IPS DF 6.9 (cell line): ENCODE measurements around the gene ADRA2C.
A peak's percentile ranks its signal among the peaks of the same experiment; 100 is the strongest.

ENCODE experiments used
- DNase-seq: peaks from one replicate; pipeline ENCODE4 v3.0.0-alpha.2; 2013; ENCODE audit warnings: low read depth, low spot score
- H3K27ac ChIP-seq: one replicate; pipeline ENCODE4 v1.5.1; 2013; ENCODE audit warnings: low read length, control low read depth
- H3K27me3 ChIP-seq: 2 replicates; pipeline ENCODE4 v1.6.1; 2013; ENCODE audit warnings: mild to moderate bottlenecking, low read length; ENCODE audit not compliant: control insufficient read depth, insufficient read depth
- H3K36me3 ChIP-seq: 2 replicates; pipeline ENCODE4 v1.6.1; 2013; ENCODE audit warnings: low read length; ENCODE audit not compliant: control insufficient read depth, insufficient read depth
- H3K4me1 ChIP-seq: 2 replicates; pipeline ENCODE4 v1.6.1; 2013; ENCODE audit warnings: low read length; ENCODE audit not compliant: control insufficient read depth, insufficient read depth
- H3K4me3 ChIP-seq: 2 replicates; pipeline ENCODE4 v1.5.1; 2013; ENCODE audit warnings: mild to moderate bottlenecking, low read length
- H3K9me3 ChIP-seq: 2 replicates; pipeline ENCODE4 v1.6.1; 2013; ENCODE audit warnings: low read length, inconsistent platforms; ENCODE audit not compliant: control insufficient read depth, insufficient read depth
- WGBS: extraction: QIAGEN DNeasy Blood & Tissue Kit; methylation state at CpG from one replicate; pipeline ENCODE4 v1.1.7; 2013; ENCODE audit warnings: mixed read lengths, missing lambda C conversion rate; ENCODE audit not compliant: insufficient read length, insufficient coverage; 5-methylcytosine and 5-hydroxymethylcytosine counted together

Gene ADRA2C

DNA sequence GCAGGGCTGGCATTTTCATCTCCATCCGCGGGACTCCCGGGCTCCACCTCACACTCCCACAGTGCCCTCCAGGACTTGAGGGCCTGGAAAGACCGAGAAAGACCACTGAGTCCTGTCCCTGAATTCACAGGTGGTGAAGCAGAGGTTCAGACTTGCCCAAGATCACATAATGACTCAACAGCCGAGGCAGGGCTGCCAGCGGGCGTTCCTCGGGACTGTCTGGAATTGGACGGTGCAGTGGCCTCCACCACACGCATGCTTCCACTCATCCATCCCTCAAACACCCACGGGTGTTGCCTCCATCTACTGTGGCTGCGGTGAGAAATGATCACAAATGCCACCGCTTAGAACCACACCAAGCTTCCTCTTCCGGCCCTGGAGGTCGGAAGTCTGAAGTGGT lies 6.9 kb upstream of the ADRA2C start:
- Histone ChIP-seq H3K27ac (no peak overlapping the region), H3K36me3 (no peaks in the 10 kb centered on the region), H3K9me3 (no peaks in the 10 kb centered on the region), H3K4me1 (peaks cover 3% of the 10 kb centered on the region), H3K4me3 (no peak overlapping the region), H3K27me3 (no peaks in the 10 kb centered on the region; the same call in 1 of the 2 replicates)
- DNase-seq, result no peak
- no CpG with 5 or more reads among the region's 15 CpGs for WGBS

- Histone ChIP-seq H3K9me3 (no peaks in the 10 kb centered on the region), H3K36me3 (no peaks in the 10 kb centered on the region), H3K27ac (no peak overlapping the region), H3K27me3 (no peaks in the 10 kb centered on the region; the same call in 1 of the 2 replicates), H3K4me3 (no peak overlapping the region), H3K4me1 (peaks cover 2% of the 10 kb centered on the region; the same call in 1 of the 2 replicates)
- WGBS, result no CpG with 5 or more reads among the region's 10 CpGs
- DNase-seq, result no peak
Measured at GRCh38 chr4:3760346-3760745, 5.8 kb upstream of the ADRA2C start.

DNA sequence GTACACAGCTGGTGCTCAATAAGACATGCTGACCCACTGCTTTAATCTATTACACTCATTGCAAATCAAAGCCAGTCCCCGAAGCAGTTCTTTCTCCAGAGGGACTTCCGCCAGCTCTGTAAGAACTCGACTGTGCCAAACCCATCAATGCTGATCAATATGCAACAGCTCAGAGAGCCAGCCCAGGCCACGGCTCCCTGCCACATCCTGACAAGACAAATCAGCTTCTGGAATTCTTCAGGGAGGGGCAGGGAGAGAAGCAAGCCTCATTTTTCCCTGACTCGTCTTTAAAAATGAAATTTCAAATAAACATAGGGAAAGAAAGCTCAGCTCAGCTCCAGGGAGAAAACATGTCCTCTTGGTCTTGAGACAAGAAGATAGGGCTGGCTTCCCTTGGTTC lies 5.3 kb upstream of the ADRA2C start:
- H3K9me3 ChIP-seq, result no peaks in the 10 kb centered on the region
- no CpG with 5 or more reads among the region's 5 CpGs for WGBS
- H3K27me3 ChIP-seq, result no peaks in the 10 kb centered on the region; the same call in 1 of the 2 replicates
- no peak overlapping the region for H3K27ac ChIP-seq
- H3K4me3 ChIP-seq, result no peak overlapping the region
- peaks cover 2% of the 10 kb centered on the region; the same call in 1 of the 2 replicates for H3K4me1 ChIP-seq
- no peaks in the 10 kb centered on the region for H3K36me3 ChIP-seq
- DNase-seq, result no peak

DNA sequence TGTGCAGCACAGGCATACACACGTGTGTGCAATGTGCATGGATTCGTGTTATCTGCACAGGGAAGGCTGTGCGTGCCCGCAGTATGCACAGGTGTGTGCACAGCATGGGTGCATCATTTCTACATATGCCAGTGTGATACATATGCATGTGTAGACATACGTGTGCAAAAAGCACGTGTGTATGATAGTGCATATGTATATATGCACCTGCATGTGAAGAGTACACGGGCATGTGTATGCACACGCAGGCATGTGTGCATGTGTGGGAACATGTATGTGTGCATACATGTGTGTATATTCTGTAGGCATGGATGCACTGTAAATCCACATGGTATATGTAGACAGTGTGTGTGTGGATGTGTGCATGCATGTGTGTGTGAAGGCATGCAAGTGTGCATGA lies 3.9 kb upstream of the ADRA2C start:
- WGBS, result no CpG with 5 or more reads among the region's 8 CpGs
- peaks cover 2% of the 10 kb centered on the region; the same call in 1 of the 2 replicates for H3K27me3 ChIP-seq
- H3K27ac ChIP-seq, result no peak overlapping the region
- no peaks in the 10 kb centered on the region for H3K36me3 ChIP-seq
- H3K4me1 ChIP-seq, result peaks cover 4% of the 10 kb centered on the region; the same call in 1 of the 2 replicates
- no peaks in the 10 kb centered on the region for H3K9me3 ChIP-seq
- H3K4me3 ChIP-seq, result no peak overlapping the region
- DNase-seq, result no peak

- no peak overlapping the region for H3K27ac ChIP-seq
- peaks cover 2% of the 10 kb centered on the region; the same call in 1 of the 2 replicates for H3K27me3 ChIP-seq
Measured at GRCh38 chr4:3762753-3763549, 3.2 kb upstream of the ADRA2C start.

GRCh38 chr4:3765271-3766035 lies 732 bp upstream of the ADRA2C start:
- no CpG with 5 or more reads among the region's 101 CpGs for WGBS
- DNase-seq, result no peak
- H3K4me1 ChIP-seq, result peaks cover 4% of the 10 kb centered on the region; the same call in 1 of the 2 replicates
- H3K4me3 ChIP-seq, result peak overlapping the region; percentile 45; the same call in 1 of the 2 replicates
- no peaks in the 10 kb centered on the region for H3K36me3 ChIP-seq
- no peak overlapping the region for H3K27ac ChIP-seq
- peaks cover 2% of the 10 kb centered on the region; the same call in 1 of the 2 replicates for H3K27me3 ChIP-seq
- H3K9me3 ChIP-seq, result no peaks in the 10 kb centered on the region

More at GRCh38 chr4:3762753-3763549, 3.2 kb upstream of the ADRA2C start:
- DNase-seq, result no peak
- Histone ChIP-seq H3K9me3 (no peaks in the 10 kb centered on the region), H3K4me1 (peaks cover 4% of the 10 kb centered on the region; the same call in 1 of the 2 replicates), H3K36me3 (no peaks in the 10 kb centered on the region), H3K4me3 (no peak overlapping the region)
- WGBS, result no CpG with 5 or more reads among the region's 24 CpGs

- Histone ChIP-seq H3K4me1 (peaks cover 4% of the 10 kb centered on the region; the same call in 1 of the 2 replicates), H3K9me3 (no peaks in the 10 kb centered on the region), H3K36me3 (no peaks in the 10 kb centered on the region), H3K4me3 (peak overlapping the region; percentile 35; the same call in 1 of the 2 replicates), H3K27me3 (peaks cover 2% of the 10 kb centered on the region; the same call in 1 of the 2 replicates), H3K27ac (no peak overlapping the region)
- no peak for DNase-seq
- WGBS, result no CpG with 5 or more reads among the region's 107 CpGs
Measured at GRCh38 chr4:3766785-3767569, 792 bp downstream of the ADRA2C start.

GRCh38 chr4:3767570-3768288 lies 1.5 kb downstream of the ADRA2C start:
- no peak for DNase-seq
- Histone ChIP-seq H3K36me3 (no peaks in the 10 kb centered on the region), H3K4me1 (peaks cover 4% of the 10 kb centered on the region; the same call in 1 of the 2 replicates), H3K27me3 (peaks cover 2% of the 10 kb centered on the region; the same call in 1 of the 2 replicates), H3K4me3 (no peak overlapping the region), H3K27ac (no peak overlapping the region), H3K9me3 (no peaks in the 10 kb centered on the region)
- no CpG with 5 or more reads among the region's 58 CpGs for WGBS

DNA sequence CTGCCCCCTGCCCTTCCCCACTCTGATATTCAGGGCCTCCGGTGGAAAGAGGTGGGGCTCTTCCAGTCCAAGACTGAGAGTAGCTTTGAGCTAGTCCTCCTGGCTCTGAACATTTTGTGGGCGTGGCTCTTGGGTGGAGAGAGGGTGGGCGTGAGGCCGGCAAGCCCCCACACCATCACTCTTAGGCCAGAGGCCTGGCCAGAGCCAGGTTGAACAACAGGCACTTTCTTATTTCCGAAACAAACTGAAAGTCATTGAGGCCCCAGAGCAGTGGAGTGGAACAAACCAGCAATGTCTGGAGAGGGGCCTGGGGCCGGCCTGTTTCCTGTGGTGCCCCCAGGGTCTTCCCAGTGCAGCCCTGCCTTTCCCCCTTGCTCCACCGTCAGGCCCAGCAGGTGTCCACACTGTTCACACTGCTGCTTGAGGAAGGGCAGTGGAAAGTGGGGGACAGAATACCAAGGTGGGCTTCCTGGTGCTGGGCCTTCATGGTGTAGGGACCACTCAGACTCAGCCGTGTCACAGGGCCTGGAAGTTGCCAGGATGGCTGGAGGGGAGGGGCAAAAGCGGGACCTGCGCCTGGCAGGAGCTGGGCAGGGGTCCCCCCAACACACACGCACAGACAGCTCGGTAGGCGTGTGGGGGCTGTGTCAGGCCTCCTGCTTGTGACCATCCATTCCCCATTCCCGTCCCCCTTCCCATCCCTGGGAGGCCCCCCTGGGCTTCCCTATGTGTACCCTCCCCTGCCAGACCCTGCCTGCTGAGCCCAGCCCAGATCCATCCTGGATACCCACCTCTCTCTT lies 2.9 kb downstream of the ADRA2C start:
- Histone ChIP-seq H3K9me3 (no peaks in the 10 kb centered on the region), H3K27ac (no peak overlapping the region), H3K4me1 (peaks cover 4% of the 10 kb centered on the region; the same call in 1 of the 2 replicates), H3K27me3 (peaks cover 2% of the 10 kb centered on the region; the same call in 1 of the 2 replicates), H3K36me3 (no peaks in the 10 kb centered on the region), H3K4me3 (no peak overlapping the region)
- no peak for DNase-seq
- WGBS, result no CpG with 5 or more reads among the region's 14 CpGs
